HCT116 (cell line): Measurements from ENCODE around the gene ERBIN.

Experiments
- CTCF ChIP-seq, 3 experiments: fragments of 200-600 bp in 1 of 3; sonication (generic) in 1 of 3; IDR thresholded peaks in 2 of 3; conservative IDR thresholded peaks in 1 of 3; 2 replicates each; pipeline ENCODE4 v1.5.1; 2012 to 2017; ENCODE audit warnings: low read depth in 2 of 3, low read length in 2 of 3, antibody characterized with exemption in 1 of 3, borderline replicate concordance in 1 of 3, control low read depth in 1 of 3, mild to moderate bottlenecking in 1 of 3, mixed read lengths in 1 of 3, mixed run types in 1 of 3, moderate library complexity in 1 of 3; ENCODE audit not compliant: insufficient read depth in 1 of 3
- EZH2 ChIP-seq: fragments of 200-600 bp; sonication (generic); IDR thresholded peaks from 2 replicates; pipeline ENCODE4 v1.6.1; 2017; ENCODE audit warnings: antibody characterized with exemption, mixed run types
- FOSL1 ChIP-seq: IDR thresholded peaks from 2 replicates; pipeline ENCODE4 v1.6.1; 2012; ENCODE audit warnings: low read depth
- MAX ChIP-seq: IDR thresholded peaks from 2 replicates; pipeline ENCODE4 v1.6.1; 2012
- POLR2A ChIP-seq: IDR thresholded peaks from 2 replicates; pipeline ENCODE4 v1.7.0; 2011; ENCODE audit warnings: borderline replicate concordance; ENCODE audit not compliant: insufficient read depth, insufficient read length; ENCODE audit errors: extremely low read depth
- SRF ChIP-seq: IDR thresholded peaks from 2 replicates; pipeline ENCODE4 v1.6.1; 2012; ENCODE audit warnings: low read depth
- YY1 ChIP-seq: IDR thresholded peaks from 2 replicates; pipeline ENCODE4 v1.6.1; 2011; ENCODE audit warnings: low read length, low read depth, moderate library complexity, mild to moderate bottlenecking; ENCODE audit not compliant: insufficient replicate concordance; ENCODE audit errors: extremely low read depth
- ZNF274 ChIP-seq: fragments of 200-500 bp; sonication (Bioruptor generic); IDR thresholded peaks from 2 replicates; pipeline ENCODE4 v1.6.1; 2014; ENCODE audit warnings: mild to moderate bottlenecking, low read depth, low read length, inconsistent platforms
- TF ChIP-seq, protein P1 (sequence below): IDR thresholded peaks from 2 replicates; pipeline ENCODE4 v1.6.1; 2012; ENCODE audit warnings: low read depth
- TF ChIP-seq, protein P2 (sequence below): IDR thresholded peaks from 2 replicates; pipeline ENCODE4 v1.6.1; 2012

DNA sequence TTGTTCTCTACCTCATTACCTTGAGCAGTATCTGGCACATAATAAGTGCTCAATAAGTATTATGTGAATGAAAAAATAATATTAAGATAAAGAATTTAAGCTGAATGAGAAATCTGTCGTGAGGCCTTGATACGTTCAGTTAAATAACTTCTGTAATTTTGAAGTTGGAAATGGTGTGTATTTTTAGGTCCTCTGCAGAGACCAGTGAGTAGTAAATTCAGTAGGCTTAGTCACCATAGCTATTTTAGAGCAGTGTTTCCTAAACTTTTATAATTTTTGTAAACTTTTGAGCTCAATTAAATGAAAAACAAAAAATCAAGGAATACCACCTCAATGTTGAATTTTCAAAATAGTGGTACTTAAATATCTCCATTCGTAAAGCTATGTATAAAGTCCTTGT lies 25.0 kb downstream of the ERBIN start:
- TF ChIP-seq EZH2 (no peak), SRF (no peak), CTCF (IDR thresholded peaks at IDR 0.05 in 2 of 3, conservative IDR thresholded peaks at IDR 0.05 in 1 of 3; ENCODE audit: borderline replicate concordance in 1 of 3, insufficient read depth in 1 of 3, low read depth in 2 of 3, low read length in 2 of 3) (no peak), FOSL1 (no peak), POLR2A (no peak), ZNF274 (no peak), MAX (no peak), YY1 (no peak)
- TF ChIP-seq, protein P1, sequence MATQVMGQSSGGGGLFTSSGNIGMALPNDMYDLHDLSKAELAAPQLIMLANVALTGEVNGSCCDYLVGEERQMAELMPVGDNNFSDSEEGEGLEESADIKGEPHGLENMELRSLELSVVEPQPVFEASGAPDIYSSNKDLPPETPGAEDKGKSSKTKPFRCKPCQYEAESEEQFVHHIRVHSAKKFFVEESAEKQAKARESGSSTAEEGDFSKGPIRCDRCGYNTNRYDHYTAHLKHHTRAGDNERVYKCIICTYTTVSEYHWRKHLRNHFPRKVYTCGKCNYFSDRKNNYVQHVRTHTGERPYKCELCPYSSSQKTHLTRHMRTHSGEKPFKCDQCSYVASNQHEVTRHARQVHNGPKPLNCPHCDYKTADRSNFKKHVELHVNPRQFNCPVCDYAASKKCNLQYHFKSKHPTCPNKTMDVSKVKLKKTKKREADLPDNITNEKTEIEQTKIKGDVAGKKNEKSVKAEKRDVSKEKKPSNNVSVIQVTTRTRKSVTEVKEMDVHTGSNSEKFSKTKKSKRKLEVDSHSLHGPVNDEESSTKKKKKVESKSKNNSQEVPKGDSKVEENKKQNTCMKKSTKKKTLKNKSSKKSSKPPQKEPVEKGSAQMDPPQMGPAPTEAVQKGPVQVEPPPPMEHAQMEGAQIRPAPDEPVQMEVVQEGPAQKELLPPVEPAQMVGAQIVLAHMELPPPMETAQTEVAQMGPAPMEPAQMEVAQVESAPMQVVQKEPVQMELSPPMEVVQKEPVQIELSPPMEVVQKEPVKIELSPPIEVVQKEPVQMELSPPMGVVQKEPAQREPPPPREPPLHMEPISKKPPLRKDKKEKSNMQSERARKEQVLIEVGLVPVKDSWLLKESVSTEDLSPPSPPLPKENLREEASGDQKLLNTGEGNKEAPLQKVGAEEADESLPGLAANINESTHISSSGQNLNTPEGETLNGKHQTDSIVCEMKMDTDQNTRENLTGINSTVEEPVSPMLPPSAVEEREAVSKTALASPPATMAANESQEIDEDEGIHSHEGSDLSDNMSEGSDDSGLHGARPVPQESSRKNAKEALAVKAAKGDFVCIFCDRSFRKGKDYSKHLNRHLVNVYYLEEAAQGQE: no peak
- TF ChIP-seq, protein P2, sequence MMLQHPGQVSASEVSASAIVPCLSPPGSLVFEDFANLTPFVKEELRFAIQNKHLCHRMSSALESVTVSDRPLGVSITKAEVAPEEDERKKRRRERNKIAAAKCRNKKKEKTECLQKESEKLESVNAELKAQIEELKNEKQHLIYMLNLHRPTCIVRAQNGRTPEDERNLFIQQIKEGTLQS: no peak
